Activated naive CD4-positive, alpha-beta T cell treated with Interleukin-2 at 50 U/mL for 16 hours (primary cell): Measurements from ENCODE around the gene B3GALT5.

ENCODE experiments used
- DNase-seq: peaks from one replicate; pipeline ENCODE4 v3.0.0-alpha.2; 2020

The B3GALT5 gene

GRCh38 chr21:39610703-39611102 is 2.0 kb upstream of the B3GALT5 start:
- DNase-seq, result no peak

GRCh38 chr21:39611551-39612190 is 1.1 kb upstream of the B3GALT5 start:
- no peak for DNase-seq

- no peak for DNase-seq
Observed at GRCh38 chr21:39613041-39613934, 548 bp downstream of the B3GALT5 start.

GRCh38 chr21:39616211-39616772 is 3.6 kb downstream of the B3GALT5 start:
- DNase-seq, result no peak

- no peak for DNase-seq
Observed at GRCh38 chr21:39620856-39621255, 8.1 kb downstream of the B3GALT5 start.

GRCh38 chr21:39625211-39625895 is 12.6 kb downstream of the B3GALT5 start:
- no peak for DNase-seq

GRCh38 chr21:39628385-39628784 is 15.6 kb downstream of the B3GALT5 start:
- no peak for DNase-seq

- DNase-seq, result no peak
Observed at GRCh38 chr21:39630191-39630591, 17.5 kb downstream of the B3GALT5 start.

GRCh38 chr21:39630827-39631226 is 18.1 kb downstream of the B3GALT5 start:
- DNase-seq, result no peak

- DNase-seq, result no peak
Observed at GRCh38 chr21:39631842-39632562, 19.3 kb downstream of the B3GALT5 start.

GRCh38 chr21:39632796-39633442 is 20.2 kb downstream of the B3GALT5 start:
- DNase-seq, result no peak

GRCh38 chr21:39633770-39634181 is 21.0 kb downstream of the B3GALT5 start:
- no peak for DNase-seq

GRCh38 chr21:39634507-39634906 is 21.8 kb downstream of the B3GALT5 start:
- no peak for DNase-seq

GRCh38 chr21:39637197-39637970 is 24.6 kb downstream of the B3GALT5 start:
- no peak for DNase-seq

- DNase-seq, result no peak
Observed at GRCh38 chr21:39637971-39638240, 25.2 kb downstream of the B3GALT5 start.

- DNase-seq, result no peak
Observed at GRCh38 chr21:39638281-39638680, 25.5 kb downstream of the B3GALT5 start.

- DNase-seq, result no peak
Observed at GRCh38 chr21:39640754-39641153, 28.0 kb downstream of the B3GALT5 start.

GRCh38 chr21:39641827-39642450 is 29.2 kb downstream of the B3GALT5 start:
- no peak for DNase-seq

GRCh38 chr21:39644062-39644560 is 31.4 kb downstream of the B3GALT5 start:
- DNase-seq, result no peak

GRCh38 chr21:39645331-39645730 is 32.6 kb downstream of the B3GALT5 start:
- DNase-seq, result no peak

GRCh38 chr21:39647476-39647875 is 34.7 kb downstream of the B3GALT5 start:
- DNase-seq, result no peak
